ENCODE results near the gene CPXM2.

CPXM2 gene

GRCh38 chr10:123847686-123848432, 43.7 kb downstream of the CPXM2 start:
- H3K4me3 ChIP-seq (ENCODE audit: control insufficient read depth, low read depth, low read length), result no peak overlapping the region
- TF ChIP-seq, protein P1, sequence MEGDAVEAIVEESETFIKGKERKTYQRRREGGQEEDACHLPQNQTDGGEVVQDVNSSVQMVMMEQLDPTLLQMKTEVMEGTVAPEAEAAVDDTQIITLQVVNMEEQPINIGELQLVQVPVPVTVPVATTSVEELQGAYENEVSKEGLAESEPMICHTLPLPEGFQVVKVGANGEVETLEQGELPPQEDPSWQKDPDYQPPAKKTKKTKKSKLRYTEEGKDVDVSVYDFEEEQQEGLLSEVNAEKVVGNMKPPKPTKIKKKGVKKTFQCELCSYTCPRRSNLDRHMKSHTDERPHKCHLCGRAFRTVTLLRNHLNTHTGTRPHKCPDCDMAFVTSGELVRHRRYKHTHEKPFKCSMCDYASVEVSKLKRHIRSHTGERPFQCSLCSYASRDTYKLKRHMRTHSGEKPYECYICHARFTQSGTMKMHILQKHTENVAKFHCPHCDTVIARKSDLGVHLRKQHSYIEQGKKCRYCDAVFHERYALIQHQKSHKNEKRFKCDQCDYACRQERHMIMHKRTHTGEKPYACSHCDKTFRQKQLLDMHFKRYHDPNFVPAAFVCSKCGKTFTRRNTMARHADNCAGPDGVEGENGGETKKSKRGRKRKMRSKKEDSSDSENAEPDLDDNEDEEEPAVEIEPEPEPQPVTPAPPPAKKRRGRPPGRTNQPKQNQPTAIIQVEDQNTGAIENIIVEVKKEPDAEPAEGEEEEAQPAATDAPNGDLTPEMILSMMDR (IDR thresholded peaks at IDR 0.05; ENCODE audit: control insufficient read depth, insufficient read depth, low read depth, low read length, missing control alignments), result no peak
- peak; percentile 48 for DNase-seq (ENCODE audit: low read depth)

GRCh38 chr10:123843835-123844234, 47.8 kb downstream of the CPXM2 start:
- DNase-seq (ENCODE audit: low read depth), result no peak
- TF ChIP-seq, protein P1 (IDR thresholded peaks at IDR 0.05; ENCODE audit: control insufficient read depth, insufficient read depth, low read depth, low read length, missing control alignments), result no peak

DNA sequence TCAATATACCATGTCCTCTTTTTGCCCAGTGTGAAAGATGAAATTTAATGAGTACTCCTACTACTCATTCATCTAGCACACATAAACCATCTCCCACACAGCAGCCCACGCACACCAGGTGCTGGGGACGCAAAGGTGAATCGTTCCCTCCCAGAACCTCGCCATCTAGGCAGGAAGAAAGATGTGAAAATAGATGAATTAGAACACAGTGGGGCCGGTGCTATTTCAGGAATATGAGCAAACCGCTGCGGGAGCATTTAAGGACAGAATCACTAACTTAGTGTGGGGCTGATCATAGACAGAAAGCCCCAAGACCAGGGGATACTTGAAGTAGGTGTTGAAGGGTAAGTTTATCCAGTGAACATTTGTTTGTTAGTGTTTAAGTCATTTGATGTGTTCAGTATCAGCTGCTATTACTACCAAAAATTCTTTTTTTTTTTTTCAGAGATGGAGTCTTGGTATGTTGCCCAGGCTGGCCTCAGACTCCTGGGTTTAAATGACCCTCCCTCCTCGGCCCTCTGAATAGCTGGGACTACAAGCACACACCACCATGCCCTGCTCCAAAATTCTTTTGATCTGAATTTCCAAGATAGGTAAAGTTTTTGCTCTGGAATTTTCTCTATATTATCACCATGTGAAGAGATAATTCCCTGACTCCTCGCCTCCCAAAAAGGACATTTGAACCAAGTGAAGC, 48.8 kb downstream of the CPXM2 start:
- DNase-seq (ENCODE audit: low read depth), result no peak
- TF ChIP-seq, protein P1 (IDR thresholded peaks at IDR 0.05; ENCODE audit: control insufficient read depth, insufficient read depth, low read depth, low read length, missing control alignments), result no peak
- no peak overlapping the region for H3K4me3 ChIP-seq (ENCODE audit: control insufficient read depth, low read depth, low read length)

More at GRCh38 chr10:123843835-123844234, 47.8 kb downstream of the CPXM2 start:
- no peak overlapping the region for H3K4me3 ChIP-seq (ENCODE audit: control insufficient read depth, low read depth, low read length)

DNA sequence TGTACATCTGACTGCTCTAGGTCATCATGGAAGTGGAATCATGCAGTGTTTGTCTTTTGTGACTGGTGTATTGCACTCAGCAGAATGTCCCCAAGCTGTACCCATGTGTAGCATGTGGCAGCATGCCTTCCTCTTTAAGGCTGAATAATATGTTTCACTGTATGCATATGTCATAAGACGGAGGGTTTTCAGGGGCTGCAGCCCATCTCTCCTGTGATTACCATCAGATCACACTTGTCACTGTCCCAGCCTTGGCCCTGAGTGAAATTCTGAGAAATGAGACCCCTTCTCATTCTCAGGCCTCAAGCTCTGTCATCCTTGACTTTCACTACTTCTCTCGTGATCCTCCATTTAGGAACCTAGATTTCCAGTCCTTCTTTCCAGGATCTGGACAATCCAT, 50.0 kb downstream of the CPXM2 start:
- DNase-seq (ENCODE audit: low read depth), result no peak
- TF ChIP-seq, protein P1 (IDR thresholded peaks at IDR 0.05; ENCODE audit: control insufficient read depth, insufficient read depth, low read depth, low read length, missing control alignments), result no peak

GRCh38 chr10:123841115-123841514, 50.5 kb downstream of the CPXM2 start:
- TF ChIP-seq, protein P1 (IDR thresholded peaks at IDR 0.05; ENCODE audit: control insufficient read depth, insufficient read depth, low read depth, low read length, missing control alignments), result no peak
- DNase-seq (ENCODE audit: low read depth), result no peak
- no peak overlapping the region for H3K4me3 ChIP-seq (ENCODE audit: control insufficient read depth, low read depth, low read length)

More for the DNA sequence above, 50.0 kb downstream of the CPXM2 start:
- no peak overlapping the region for H3K4me3 ChIP-seq (ENCODE audit: control insufficient read depth, low read depth, low read length)

GRCh38 chr10:123840714-123841113, 50.9 kb downstream of the CPXM2 start:
- no peak for DNase-seq (ENCODE audit: low read depth)
- TF ChIP-seq, protein P1 (IDR thresholded peaks at IDR 0.05; ENCODE audit: control insufficient read depth, insufficient read depth, low read depth, low read length, missing control alignments), result no peak
- H3K4me3 ChIP-seq (ENCODE audit: control insufficient read depth, low read depth, low read length), result no peak overlapping the region

All from AG09309 (cell line).